ENCODE data around the gene NF1. TPM values are rescaled to one million over a fixed set of nuclear protein-coding genes. Genes with fewer than 3 reads are reported as not detected.

NF1 gene
- total and polyA plus RNA-seq, 2 of the 13 experiments (the other 11 are each of a cell fraction or from before 2014, with no cell fraction given) = 21.5 to 26.5 TPM

GRCh38 chr17:31318851-31319661 lies 224.3 kb downstream of the NF1 start:
- no peak overlapping the region for H3K9ac ChIP-seq (ENCODE audit: insufficient read depth, low read depth, low read length)
- no peaks in the 10 kb centered on the region for H3K27me3 ChIP-seq (ENCODE audit: control insufficient read depth in 1 of 2, insufficient read depth in 2 of 2, low read length in 2 of 2)
- ChIA-PET POLR2A (no interaction called here), CTCF (ENCODE audit: low intra/inter-chr PET ratio, low total read pairs) (no interaction called here)
- H2AFZ ChIP-seq (ENCODE audit: low read length) = no peak overlapping the region
- H3K27ac ChIP-seq (ENCODE audit: extremely low read length, insufficient read depth, low read length) = no peak overlapping the region
- no peak for DNase-seq (ENCODE audit: low spot score)
- ATAC-seq = no peak
- no peaks in the 10 kb centered on the region for H3K4me1 ChIP-seq (ENCODE audit: insufficient read depth, low read length)
- no peak overlapping the region for H3K4me2 ChIP-seq (ENCODE audit: low read depth, low read length)
- BruUV-seq (replicated peaks) = no TSS peak
- 96% methylated on average over 5 of the region's 5 CpGs for WGBS (ENCODE audit: low lambda C conversion rate)
- H3K79me2 ChIP-seq (ENCODE audit: insufficient read depth, low read length) = no peaks in the 10 kb centered on the region
- H4K20me1 ChIP-seq (ENCODE audit: insufficient read depth, low read length) = no peaks in the 10 kb centered on the region
- TF ChIP-seq SIX1 (CRISPR knock-in tag; IDR thresholded peaks at IDR 0.05; ENCODE audit: borderline replicate concordance) (no peak), KDM4B (CRISPR knock-in tag; IDR thresholded peaks at IDR 0.05) (no peak), MEF2D (CRISPR knock-in tag; IDR thresholded peaks at IDR 0.05) (no peak), RXRB (CRISPR knock-in tag; IDR thresholded peaks at IDR 0.05; ENCODE audit: borderline replicate concordance) (no peak), ATF1 (CRISPR knock-in tag; IDR thresholded peaks at IDR 0.05) (no peak), BHLHE40 (IDR thresholded peaks at IDR 0.05; ENCODE audit: low read length) (no peak), HDAC6 (IDR thresholded peaks at IDR 0.05; ENCODE audit: low read depth, low read length) (no peak), ZNF550 (CRISPR knock-in tag; IDR thresholded peaks at IDR 0.05; ENCODE audit: borderline replicate concordance) (no peak), THYN1 (CRISPR knock-in tag; IDR thresholded peaks at IDR 0.05; ENCODE audit: borderline replicate concordance, low read depth) (no peak), ZNF644 (CRISPR knock-in tag; IDR thresholded peaks at IDR 0.05; ENCODE audit: low read depth) (no peak), HOXD1 (CRISPR knock-in tag; IDR thresholded peaks at IDR 0.05) (no peak), ZBTB39 (CRISPR knock-in tag; IDR thresholded peaks at IDR 0.05) (no peak), ZNF343 (CRISPR knock-in tag; IDR thresholded peaks at IDR 0.05) (no peak), ZNF30 (CRISPR knock-in tag; IDR thresholded peaks at IDR 0.05) (no peak), DRAP1 (CRISPR knock-in tag; IDR thresholded peaks at IDR 0.05) (no peak), ZNF850 (CRISPR knock-in tag; conservative IDR thresholded peaks at IDR 0.05) (no peak), ONECUT2 (CRISPR knock-in tag; IDR thresholded peaks at IDR 0.05) (no peak)
- TF ChIP-seq, protein P1, sequence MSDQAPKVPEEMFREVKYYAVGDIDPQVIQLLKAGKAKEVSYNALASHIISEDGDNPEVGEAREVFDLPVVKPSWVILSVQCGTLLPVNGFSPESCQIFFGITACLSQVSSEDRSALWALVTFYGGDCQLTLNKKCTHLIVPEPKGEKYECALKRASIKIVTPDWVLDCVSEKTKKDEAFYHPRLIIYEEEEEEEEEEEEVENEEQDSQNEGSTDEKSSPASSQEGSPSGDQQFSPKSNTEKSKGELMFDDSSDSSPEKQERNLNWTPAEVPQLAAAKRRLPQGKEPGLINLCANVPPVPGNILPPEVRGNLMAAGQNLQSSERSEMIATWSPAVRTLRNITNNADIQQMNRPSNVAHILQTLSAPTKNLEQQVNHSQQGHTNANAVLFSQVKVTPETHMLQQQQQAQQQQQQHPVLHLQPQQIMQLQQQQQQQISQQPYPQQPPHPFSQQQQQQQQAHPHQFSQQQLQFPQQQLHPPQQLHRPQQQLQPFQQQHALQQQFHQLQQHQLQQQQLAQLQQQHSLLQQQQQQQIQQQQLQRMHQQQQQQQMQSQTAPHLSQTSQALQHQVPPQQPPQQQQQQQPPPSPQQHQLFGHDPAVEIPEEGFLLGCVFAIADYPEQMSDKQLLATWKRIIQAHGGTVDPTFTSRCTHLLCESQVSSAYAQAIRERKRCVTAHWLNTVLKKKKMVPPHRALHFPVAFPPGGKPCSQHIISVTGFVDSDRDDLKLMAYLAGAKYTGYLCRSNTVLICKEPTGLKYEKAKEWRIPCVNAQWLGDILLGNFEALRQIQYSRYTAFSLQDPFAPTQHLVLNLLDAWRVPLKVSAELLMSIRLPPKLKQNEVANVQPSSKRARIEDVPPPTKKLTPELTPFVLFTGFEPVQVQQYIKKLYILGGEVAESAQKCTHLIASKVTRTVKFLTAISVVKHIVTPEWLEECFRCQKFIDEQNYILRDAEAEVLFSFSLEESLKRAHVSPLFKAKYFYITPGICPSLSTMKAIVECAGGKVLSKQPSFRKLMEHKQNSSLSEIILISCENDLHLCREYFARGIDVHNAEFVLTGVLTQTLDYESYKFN (CRISPR knock-in tag; conservative IDR thresholded peaks at IDR 0.05) = no peak
- intact Hi-C loops (cut with micrococcal nuclease; ENCODE audit: unreplicated experiment) = no loop called here
- H3K9me3 ChIP-seq (ENCODE audit: low read length) = no peaks in the 10 kb centered on the region
- FAIRE-seq = no peak
- no peak overlapping the region for H3K4me3 ChIP-seq (replicated peaks in 1 of 3; ENCODE audit: insufficient read depth in 1 of 3, low read depth in 2 of 3, low read length in 3 of 3)
- in situ Hi-C loops (cut with HindIII; ENCODE audit: extremely low pct_ligation_motif_present, low pct_unique_long_range_greater_than_20kb) = no loop called here
- H3K36me3 ChIP-seq (replicated peaks in 1 of 2; ENCODE audit: control insufficient read depth in 1 of 2, insufficient read depth in 2 of 2, low read length in 2 of 2) = no peaks in the 10 kb centered on the region; a peak in 1 of 5 replicates
